Liver (tissue), 9 donors: ENCODE measurements around the gene CHMP4A. TPM values are rescaled to one million over a fixed set of nuclear protein-coding genes. Genes with fewer than 3 reads are reported as not detected.

Experiments
- DNase-seq: peaks from one replicate; pipeline ENCODE4 v3.0.0-alpha.2; 2017; ENCODE audit warnings: low spot score
- H3K27ac ChIP-seq, 2 donors: one replicate each; pipeline ENCODE4 v1.7.0; 2013; ENCODE audit warnings: inconsistent platforms in 2 of 2, low read length in 2 of 2, control low read depth in 1 of 2, low read depth in 1 of 2, mild to moderate bottlenecking in 1 of 2
- H3K27me3 ChIP-seq, 4 donors: one replicate each; pipeline versions ENCODE4 v1.6.1 to v1.7.0; 2013; ENCODE audit warnings: low read length in 3 of 4, inconsistent platforms in 1 of 4, mild to moderate bottlenecking in 1 of 4, moderate library complexity in 1 of 4; ENCODE audit not compliant: control insufficient read depth in 4 of 4, insufficient read depth in 4 of 4
- H3K36me3 ChIP-seq, 4 donors: one replicate each; pipeline versions ENCODE4 v1.6.1 to v1.7.0; 2013; ENCODE audit warnings: low read length in 3 of 4, mild to moderate bottlenecking in 3 of 4, low read depth in 1 of 4, moderate library complexity in 1 of 4; ENCODE audit not compliant: control insufficient read depth in 4 of 4, insufficient read depth in 3 of 4
- H3K4me1 ChIP-seq, 4 donors: one replicate each; pipeline versions ENCODE4 v1.6.1 to v1.7.0; 2013; ENCODE audit warnings: low read length in 3 of 4, mild to moderate bottlenecking in 3 of 4, moderate library complexity in 1 of 4; ENCODE audit not compliant: control insufficient read depth in 4 of 4, insufficient read depth in 4 of 4
- H3K4me3 ChIP-seq, 3 donors: one replicate each; pipeline versions ENCODE4 v1.6.1 to v1.7.0; 2013; ENCODE audit warnings: low read length in 3 of 3, control low read depth in 1 of 3, low read depth in 1 of 3, mild to moderate bottlenecking in 1 of 3
- H3K9ac ChIP-seq, 2 donors: one replicate each; pipeline ENCODE4 v1.7.0; 2013; ENCODE audit warnings: low read length in 2 of 2, mild to moderate bottlenecking in 2 of 2, moderate library complexity in 2 of 2, control low read depth in 1 of 2, low read depth in 1 of 2
- H3K9me3 ChIP-seq, 4 donors: one replicate each; pipeline versions ENCODE4 v1.6.1 to v1.7.0; 2013; ENCODE audit warnings: low read length in 3 of 4; ENCODE audit not compliant: control insufficient read depth in 4 of 4
- EGR1 ChIP-seq, 2 donors: IDR thresholded peaks; 2 replicates each; pipeline ENCODE4 v1.6.1; 2016 to 2018; ENCODE audit warnings: antibody characterized with exemption in 2 of 2, low read depth in 2 of 2
- FOXA1 ChIP-seq: IDR thresholded peaks from 2 replicates; pipeline ENCODE4 v1.6.1; 2016; ENCODE audit warnings: antibody characterized with exemption
- FOXA2 ChIP-seq: IDR thresholded peaks from 2 replicates; pipeline ENCODE4 v1.6.1; 2016; ENCODE audit warnings: antibody characterized with exemption
- GABPA ChIP-seq, 2 donors: IDR thresholded peaks in 1 of 2; conservative IDR thresholded peaks in 1 of 2; 2 replicates each; pipeline ENCODE4 v1.6.1; 2016; ENCODE audit warnings: antibody characterized with exemption in 2 of 2, mild to moderate bottlenecking in 1 of 2, moderate library complexity in 1 of 2
- HNF4A ChIP-seq, 2 donors: conservative IDR thresholded peaks; 2 replicates each; pipeline ENCODE4 v1.6.1; 2016; ENCODE audit warnings: antibody characterized with exemption in 2 of 2, mild to moderate bottlenecking in 2 of 2
- HNF4G ChIP-seq: IDR thresholded peaks from 2 replicates; pipeline ENCODE4 v1.6.1; 2016; ENCODE audit warnings: antibody characterized with exemption
- JUND ChIP-seq, 2 donors: IDR thresholded peaks; 2 replicates each; pipeline ENCODE4 v1.6.1; 2016; ENCODE audit warnings: antibody characterized with exemption in 2 of 2
- RAD21 ChIP-seq, 2 donors: IDR thresholded peaks; 2 replicates each; pipeline ENCODE4 v1.6.1; 2016; ENCODE audit warnings: antibody characterized with exemption in 2 of 2, mild to moderate bottlenecking in 2 of 2
- RXRA ChIP-seq, 2 donors: IDR thresholded peaks; 2 replicates each; pipeline ENCODE4 v1.6.1; 2017 to 2018; ENCODE audit warnings: antibody characterized with exemption in 2 of 2, mild to moderate bottlenecking in 1 of 2
- SP1 ChIP-seq: IDR thresholded peaks from 2 replicates; pipeline ENCODE4 v1.6.1; 2018; ENCODE audit warnings: antibody characterized with exemption, mild to moderate bottlenecking
- YY1 ChIP-seq: IDR thresholded peaks from 2 replicates; pipeline ENCODE4 v1.6.1; 2016; ENCODE audit warnings: antibody characterized with exemption, mild to moderate bottlenecking
- WGBS: extraction: QIAGEN DNeasy Blood & Tissue Kit; methylation state at CpG from one replicate; pipeline ENCODE4 v1.1.7; 2013; 5-methylcytosine and 5-hydroxymethylcytosine counted together
- polyA plus RNA-seq, 2 donors: library from polyadenylated mRNA; stranded (reverse) in 1 of 2; unstranded in 1 of 2; fragments of 200-250 nt in 1 of 2; fragments of >200 nt in 1 of 2; fragmentation: Nextera tagmentation in 1 of 2; extraction: Ambion mirVana in 1 of 2; gene quantifications; one replicate each; pipeline versions ENCODE4 v1.2.1 to v1.2.3, GENCODE V29; 2013 to 2015
- total RNA-seq, 2 donors: library from RNA; depleted of rRNA; stranded (reverse); fragments of >200 nt; gene quantifications; one replicate each; pipeline ENCODE4 v1.2.3, GENCODE V29; 2014
- TF ChIP-seq, protein P1 (sequence below): IDR thresholded peaks from 2 replicates; pipeline ENCODE4 v1.6.1; 2016; ENCODE audit warnings: antibody characterized with exemption, mild to moderate bottlenecking
- TF ChIP-seq, protein P2 (sequence below): fragments of 150-350 bp; IDR thresholded peaks from 2 replicates; pipeline ENCODE4 v1.5.1; 2017; ENCODE audit warnings: improper control_type of control experiment, low read depth, low read length; ENCODE audit not compliant: missing input control
- TF ChIP-seq, protein P3 (sequence below): IDR thresholded peaks from 2 replicates; pipeline ENCODE4 v1.6.1; 2016; ENCODE audit warnings: antibody characterized with exemption
- TF ChIP-seq, protein P4 (sequence below): IDR thresholded peaks from 2 replicates; pipeline ENCODE4 v1.6.1; 2016; ENCODE audit warnings: antibody characterized with exemption
- TF ChIP-seq, protein P5 (sequence below): IDR thresholded peaks from 2 replicates; pipeline ENCODE4 v1.6.1; 2016; ENCODE audit warnings: antibody characterized with exemption
- donor health status: healthy.
- donor health status: healthy.
- donor health status: healthy.
- donor health status: healthy.
- donor health status: healthy.

CHMP4A gene
- total and polyA plus RNA-seq, 4 donors = 14.6 to 38.7 (median 28.0) TPM

DNA sequence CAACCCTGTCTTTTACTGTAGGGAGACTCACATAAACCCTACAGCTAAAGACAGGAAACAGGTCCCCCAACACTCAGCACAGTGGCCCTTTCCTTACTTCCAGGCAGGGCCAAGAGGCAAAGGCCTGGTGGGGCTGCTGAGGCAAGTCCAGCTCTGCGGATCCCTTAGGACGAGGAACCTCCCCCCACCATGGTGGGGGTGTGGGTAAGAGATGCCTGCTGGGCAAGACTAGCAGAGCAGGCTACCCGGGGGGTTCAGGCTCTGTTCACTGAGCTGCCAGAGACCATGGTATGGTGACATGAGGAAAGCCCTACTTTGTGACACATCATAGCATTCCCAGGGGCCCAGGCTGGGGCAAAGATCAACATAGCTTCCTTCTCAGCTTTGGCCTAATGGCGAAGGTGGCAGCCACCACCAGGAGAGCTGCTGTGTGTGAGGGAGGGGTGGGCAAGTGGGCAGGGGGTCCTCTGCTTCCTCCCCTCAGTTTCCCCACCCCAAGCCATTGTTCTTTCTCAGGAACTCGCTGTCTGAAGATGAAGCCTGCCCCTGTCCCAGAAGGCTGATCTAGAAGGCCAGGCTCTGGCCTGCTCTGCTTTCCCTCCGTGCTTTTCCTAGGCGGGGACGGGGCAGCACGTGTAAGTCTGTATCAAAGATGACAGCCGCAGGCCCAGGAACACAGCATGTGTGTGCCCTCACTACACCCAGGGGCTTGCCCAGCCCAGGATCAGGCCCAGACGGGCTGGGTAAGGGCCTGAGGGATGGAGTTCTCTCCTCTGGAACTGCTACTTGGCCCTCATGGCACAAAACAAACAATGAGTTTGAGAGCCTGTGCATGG, 39.2 kb upstream of the CHMP4A start:
- WGBS = 95% methylated on average over 11 of the region's 11 CpGs
- H3K9me3 ChIP-seq = no peaks in the 10 kb centered on the region
- DNase-seq = no peak
- TF ChIP-seq HNF4A (conservative IDR thresholded peaks at IDR 0.05) (no peak), RAD21 (IDR thresholded peaks at IDR 0.05) (no peak), HNF4G (no peak), RXRA (IDR thresholded peaks at IDR 0.05) (no peak), YY1 (no peak), EGR1 (IDR thresholded peaks at IDR 0.05; ENCODE audit: low read depth in 2 of 2) (no peak), JUND (IDR thresholded peaks at IDR 0.05) (no peak), GABPA (IDR thresholded peaks at IDR 0.05 in 1 of 2, conservative IDR thresholded peaks at IDR 0.05 in 1 of 2) (no peak), FOXA2 (no peak), FOXA1 (no peak), SP1 (no peak)
- TF ChIP-seq, protein P1, sequence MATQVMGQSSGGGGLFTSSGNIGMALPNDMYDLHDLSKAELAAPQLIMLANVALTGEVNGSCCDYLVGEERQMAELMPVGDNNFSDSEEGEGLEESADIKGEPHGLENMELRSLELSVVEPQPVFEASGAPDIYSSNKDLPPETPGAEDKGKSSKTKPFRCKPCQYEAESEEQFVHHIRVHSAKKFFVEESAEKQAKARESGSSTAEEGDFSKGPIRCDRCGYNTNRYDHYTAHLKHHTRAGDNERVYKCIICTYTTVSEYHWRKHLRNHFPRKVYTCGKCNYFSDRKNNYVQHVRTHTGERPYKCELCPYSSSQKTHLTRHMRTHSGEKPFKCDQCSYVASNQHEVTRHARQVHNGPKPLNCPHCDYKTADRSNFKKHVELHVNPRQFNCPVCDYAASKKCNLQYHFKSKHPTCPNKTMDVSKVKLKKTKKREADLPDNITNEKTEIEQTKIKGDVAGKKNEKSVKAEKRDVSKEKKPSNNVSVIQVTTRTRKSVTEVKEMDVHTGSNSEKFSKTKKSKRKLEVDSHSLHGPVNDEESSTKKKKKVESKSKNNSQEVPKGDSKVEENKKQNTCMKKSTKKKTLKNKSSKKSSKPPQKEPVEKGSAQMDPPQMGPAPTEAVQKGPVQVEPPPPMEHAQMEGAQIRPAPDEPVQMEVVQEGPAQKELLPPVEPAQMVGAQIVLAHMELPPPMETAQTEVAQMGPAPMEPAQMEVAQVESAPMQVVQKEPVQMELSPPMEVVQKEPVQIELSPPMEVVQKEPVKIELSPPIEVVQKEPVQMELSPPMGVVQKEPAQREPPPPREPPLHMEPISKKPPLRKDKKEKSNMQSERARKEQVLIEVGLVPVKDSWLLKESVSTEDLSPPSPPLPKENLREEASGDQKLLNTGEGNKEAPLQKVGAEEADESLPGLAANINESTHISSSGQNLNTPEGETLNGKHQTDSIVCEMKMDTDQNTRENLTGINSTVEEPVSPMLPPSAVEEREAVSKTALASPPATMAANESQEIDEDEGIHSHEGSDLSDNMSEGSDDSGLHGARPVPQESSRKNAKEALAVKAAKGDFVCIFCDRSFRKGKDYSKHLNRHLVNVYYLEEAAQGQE = no peak
- TF ChIP-seq, protein P2, sequence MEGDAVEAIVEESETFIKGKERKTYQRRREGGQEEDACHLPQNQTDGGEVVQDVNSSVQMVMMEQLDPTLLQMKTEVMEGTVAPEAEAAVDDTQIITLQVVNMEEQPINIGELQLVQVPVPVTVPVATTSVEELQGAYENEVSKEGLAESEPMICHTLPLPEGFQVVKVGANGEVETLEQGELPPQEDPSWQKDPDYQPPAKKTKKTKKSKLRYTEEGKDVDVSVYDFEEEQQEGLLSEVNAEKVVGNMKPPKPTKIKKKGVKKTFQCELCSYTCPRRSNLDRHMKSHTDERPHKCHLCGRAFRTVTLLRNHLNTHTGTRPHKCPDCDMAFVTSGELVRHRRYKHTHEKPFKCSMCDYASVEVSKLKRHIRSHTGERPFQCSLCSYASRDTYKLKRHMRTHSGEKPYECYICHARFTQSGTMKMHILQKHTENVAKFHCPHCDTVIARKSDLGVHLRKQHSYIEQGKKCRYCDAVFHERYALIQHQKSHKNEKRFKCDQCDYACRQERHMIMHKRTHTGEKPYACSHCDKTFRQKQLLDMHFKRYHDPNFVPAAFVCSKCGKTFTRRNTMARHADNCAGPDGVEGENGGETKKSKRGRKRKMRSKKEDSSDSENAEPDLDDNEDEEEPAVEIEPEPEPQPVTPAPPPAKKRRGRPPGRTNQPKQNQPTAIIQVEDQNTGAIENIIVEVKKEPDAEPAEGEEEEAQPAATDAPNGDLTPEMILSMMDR = no peak
- TF ChIP-seq, protein P3, sequence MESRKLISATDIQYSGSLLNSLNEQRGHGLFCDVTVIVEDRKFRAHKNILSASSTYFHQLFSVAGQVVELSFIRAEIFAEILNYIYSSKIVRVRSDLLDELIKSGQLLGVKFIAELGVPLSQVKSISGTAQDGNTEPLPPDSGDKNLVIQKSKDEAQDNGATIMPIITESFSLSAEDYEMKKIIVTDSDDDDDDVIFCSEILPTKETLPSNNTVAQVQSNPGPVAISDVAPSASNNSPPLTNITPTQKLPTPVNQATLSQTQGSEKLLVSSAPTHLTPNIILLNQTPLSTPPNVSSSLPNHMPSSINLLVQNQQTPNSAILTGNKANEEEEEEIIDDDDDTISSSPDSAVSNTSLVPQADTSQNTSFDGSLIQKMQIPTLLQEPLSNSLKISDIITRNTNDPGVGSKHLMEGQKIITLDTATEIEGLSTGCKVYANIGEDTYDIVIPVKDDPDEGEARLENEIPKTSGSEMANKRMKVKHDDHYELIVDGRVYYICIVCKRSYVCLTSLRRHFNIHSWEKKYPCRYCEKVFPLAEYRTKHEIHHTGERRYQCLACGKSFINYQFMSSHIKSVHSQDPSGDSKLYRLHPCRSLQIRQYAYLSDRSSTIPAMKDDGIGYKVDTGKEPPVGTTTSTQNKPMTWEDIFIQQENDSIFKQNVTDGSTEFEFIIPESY = no peak
- TF ChIP-seq, protein P4, sequence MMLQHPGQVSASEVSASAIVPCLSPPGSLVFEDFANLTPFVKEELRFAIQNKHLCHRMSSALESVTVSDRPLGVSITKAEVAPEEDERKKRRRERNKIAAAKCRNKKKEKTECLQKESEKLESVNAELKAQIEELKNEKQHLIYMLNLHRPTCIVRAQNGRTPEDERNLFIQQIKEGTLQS = no peak
- TF ChIP-seq, protein P5, sequence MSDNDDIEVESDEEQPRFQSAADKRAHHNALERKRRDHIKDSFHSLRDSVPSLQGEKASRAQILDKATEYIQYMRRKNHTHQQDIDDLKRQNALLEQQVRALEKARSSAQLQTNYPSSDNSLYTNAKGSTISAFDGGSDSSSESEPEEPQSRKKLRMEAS = no peak
- H3K27ac ChIP-seq = no peak overlapping the region
- no peak overlapping the region for H3K4me3 ChIP-seq
- H3K4me1 ChIP-seq = no peaks in the 10 kb centered on the region
- no peaks in the 10 kb centered on the region for H3K27me3 ChIP-seq
- H3K36me3 ChIP-seq = peaks cover 0 to 7% (median 1%) of the 10 kb centered on the region in 4 donors
- H3K9ac ChIP-seq = no peak overlapping the region
